ENCODE data around the gene GCNT1.

- no peak for TF ChIP-seq CTCF (IDR thresholded peaks at IDR 0.05)
- no peak for TF ChIP-seq EZH2 (IDR thresholded peaks at IDR 0.05; ENCODE audit: borderline replicate concordance, insufficient read depth, low read depth, low read length, poor library complexity, severe bottlenecking)
Measured at GRCh38 chr9:76445976-76446375, 13.0 kb upstream of the GCNT1 start.
